GM23338 (cell line): ENCODE data around the gene PITX1. TPM values are rescaled to one million over a fixed set of nuclear protein-coding genes. Genes with fewer than 3 reads are reported as not detected.

Experiments
- ATAC-seq: fragments of 200-7000 bp; cut with Tn5 transposase; 3 replicates; pipeline ENCODE4 v1.9.1; 2020
- DNase-seq: peaks from one replicate; pipeline ENCODE4 v3.0.0-alpha.2; 2015; ENCODE audit warnings: low spot score
- H2AFZ ChIP-seq: fragments of 200-600 bp; sonication (generic); 2 replicates; pipeline ENCODE4 v1.8.0; 2016; ENCODE audit warnings: antibody characterized with exemption, mild to moderate bottlenecking, moderate library complexity
- H3F3A ChIP-seq: fragments of 200-600 bp; sonication (generic); replicated peaks from 2 replicates; pipeline ENCODE4 v1.8.0; 2017; ENCODE audit warnings: antibody characterized with exemption, mixed run types, low read depth
- H3K27ac ChIP-seq: fragments of 200-600 bp; sonication (generic); 2 replicates; pipeline ENCODE4 v1.6.1; 2016; ENCODE audit warnings: low read depth
- H3K27me3 ChIP-seq: fragments of 200-600 bp; sonication (generic); 2 replicates; pipeline ENCODE4 v1.8.0; 2016; ENCODE audit warnings: mild to moderate bottlenecking, mixed run types, moderate library complexity; ENCODE audit not compliant: insufficient read depth
- H3K36me3 ChIP-seq: fragments of 200-600 bp; sonication (generic); 2 replicates; pipeline ENCODE4 v1.8.0; 2016; ENCODE audit warnings: mild to moderate bottlenecking; ENCODE audit not compliant: insufficient read depth
- H3K4me1 ChIP-seq: fragments of 200-600 bp; sonication (generic); 2 replicates; pipeline ENCODE4 v1.8.0; 2016; ENCODE audit warnings: mild to moderate bottlenecking, moderate library complexity; ENCODE audit not compliant: insufficient read depth
- H3K4me2 ChIP-seq: fragments of 200-600 bp; sonication (generic); 2 replicates; pipeline ENCODE4 v1.7.1; 2017; ENCODE audit warnings: mixed run types
- H3K4me3 ChIP-seq: fragments of 200-600 bp; sonication (generic); 2 replicates; pipeline ENCODE4 v1.6.1; 2016; ENCODE audit warnings: mixed run types
- H3K79me2 ChIP-seq: fragments of 200-600 bp; sonication (generic); replicated peaks from 2 replicates; pipeline ENCODE4 v1.8.0; 2017; ENCODE audit warnings: mild to moderate bottlenecking; ENCODE audit not compliant: insufficient read depth
- H3K9me2 ChIP-seq: fragments of 200-600 bp; sonication (generic); 2 replicates; pipeline ENCODE4 v1.8.0; 2017; ENCODE audit not compliant: insufficient read depth
- H4K20me1 ChIP-seq: fragments of 200-600 bp; sonication (generic); replicated peaks from 2 replicates; pipeline ENCODE4 v1.8.0; 2017; ENCODE audit warnings: mild to moderate bottlenecking; ENCODE audit not compliant: insufficient read depth
- H3K27ac Mint-ChIP-seq: 2 replicates; pipeline ENCODE4 v1.8.0; 2020; ENCODE audit warnings: inconsistent platforms, mild to moderate bottlenecking, moderate library complexity, mixed read lengths
- H3K27me3 Mint-ChIP-seq: 3 replicates; pipeline ENCODE4 v1.8.0; 2022; ENCODE audit warnings: low read depth, mild to moderate bottlenecking, moderate library complexity, mixed read lengths, inconsistent platforms; ENCODE audit not compliant: insufficient read depth, poor library complexity
- H3K36me3 Mint-ChIP-seq: 3 replicates; pipeline ENCODE4 v1.8.0; 2021; ENCODE audit warnings: low read depth, mild to moderate bottlenecking, inconsistent platforms, moderate library complexity, mixed read lengths
- H3K4me1 Mint-ChIP-seq: 3 replicates; pipeline ENCODE4 v1.8.0; 2020; ENCODE audit warnings: mild to moderate bottlenecking, inconsistent platforms, mixed read lengths
- H3K4me3 Mint-ChIP-seq: 3 replicates; pipeline ENCODE4 v1.8.0; 2021; ENCODE audit warnings: moderate library complexity, mild to moderate bottlenecking, inconsistent platforms, mixed read lengths
- H3K9me3 Mint-ChIP-seq: 3 replicates; pipeline ENCODE4 v1.8.0; 2020; ENCODE audit warnings: moderate library complexity, mild to moderate bottlenecking, inconsistent platforms, mixed read lengths
- CREB1 ChIP-seq: fragments of 250-450 bp; sonication (Bioruptor Pico); IDR thresholded peaks from 2 replicates; pipeline ENCODE4 v1.5.0; 2020; ENCODE audit warnings: low read depth, mild to moderate bottlenecking, moderate library complexity
- EZH2 ChIP-seq: fragments of 200-600 bp; sonication (generic); IDR thresholded peaks from one replicate; pipeline ENCODE4 v1.8.0; 2017; ENCODE audit warnings: antibody characterized with exemption, mild to moderate bottlenecking, low read depth; ENCODE audit not compliant: unreplicated experiment
- EZH2phosphoT487 ChIP-seq: fragments of 200-600 bp; sonication (generic); IDR thresholded peaks from one replicate; pipeline ENCODE4 v1.8.1; 2018; ENCODE audit warnings: antibody characterized with exemption; ENCODE audit not compliant: unreplicated experiment
- POLR2AphosphoS5 ChIP-seq: IDR thresholded peaks from 2 replicates; pipeline ENCODE4 v1.6.1; 2016; ENCODE audit warnings: antibody characterized with exemption, low read depth
- STAT1 ChIP-seq: IDR thresholded peaks from one replicate; pipeline ENCODE4 v1.6.1; 2016; ENCODE audit warnings: antibody characterized with exemption; ENCODE audit not compliant: unreplicated experiment
- ZNF114 ChIP-seq: fragments of 250-450 bp; sonication (Bioruptor Pico); IDR thresholded peaks from 2 replicates; pipeline ENCODE4 v1.5.0; 2020; ENCODE audit warnings: mild to moderate bottlenecking, moderate library complexity
- ZNF331 ChIP-seq: fragments of 250-450 bp; sonication (Bioruptor Pico); IDR thresholded peaks from 2 replicates; pipeline ENCODE4 v1.5.0; 2020; ENCODE audit warnings: low read depth, mild to moderate bottlenecking, moderate library complexity
- polyA plus RNA-seq: library from polyadenylated mRNA; unstranded; fragments of >200 nt; fragmentation: Nextera tagmentation; extraction: Ambion mirVana; gene quantifications from 2 replicates; pipeline ENCODE4 v1.2.1, GENCODE V29; 2016
- total RNA-seq: library from RNA; depleted of rRNA; stranded (reverse); fragments of >200 nt; shearing (Covaris generic); gene quantifications from 2 replicates; pipeline ENCODE4 v1.2.3, GENCODE V29; 2014
- TF ChIP-seq, protein P1 (sequence below): fragments of 250-450 bp; sonication (Bioruptor Pico); IDR thresholded peaks from 2 replicates; pipeline ENCODE4 v1.5.0; 2020; ENCODE audit warnings: mild to moderate bottlenecking, moderate library complexity
- TF ChIP-seq, protein P2 (sequence below): IDR thresholded peaks from 2 replicates; pipeline ENCODE4 v1.6.1; 2016; ENCODE audit warnings: antibody characterized with exemption

The PITX1 gene
- total and polyA plus RNA-seq, 2 experiments from 2014 or later = not detected

- H3K9me3 Mint-ChIP-seq = peaks cover 3% of the 10 kb centered on the region; the same call in 1 of the 3 replicates
- H3K4me3 Mint-ChIP-seq = no peak overlapping the region
- no peak for DNase-seq
- ATAC-seq = no peak
- H3K27me3 Mint-ChIP-seq = peaks cover 65% of the 10 kb centered on the region
- no peaks in the 10 kb centered on the region for H3K9me2 ChIP-seq
- TF ChIP-seq ZNF331 (CRISPR knock-in tag) (no peak), POLR2AphosphoS5 (no peak), STAT1 (no peak), CREB1 (no peak), ZNF114 (CRISPR knock-in tag) (no peak), EZH2 (no peak), EZH2phosphoT487 (no peak)
- TF ChIP-seq, protein P1, sequence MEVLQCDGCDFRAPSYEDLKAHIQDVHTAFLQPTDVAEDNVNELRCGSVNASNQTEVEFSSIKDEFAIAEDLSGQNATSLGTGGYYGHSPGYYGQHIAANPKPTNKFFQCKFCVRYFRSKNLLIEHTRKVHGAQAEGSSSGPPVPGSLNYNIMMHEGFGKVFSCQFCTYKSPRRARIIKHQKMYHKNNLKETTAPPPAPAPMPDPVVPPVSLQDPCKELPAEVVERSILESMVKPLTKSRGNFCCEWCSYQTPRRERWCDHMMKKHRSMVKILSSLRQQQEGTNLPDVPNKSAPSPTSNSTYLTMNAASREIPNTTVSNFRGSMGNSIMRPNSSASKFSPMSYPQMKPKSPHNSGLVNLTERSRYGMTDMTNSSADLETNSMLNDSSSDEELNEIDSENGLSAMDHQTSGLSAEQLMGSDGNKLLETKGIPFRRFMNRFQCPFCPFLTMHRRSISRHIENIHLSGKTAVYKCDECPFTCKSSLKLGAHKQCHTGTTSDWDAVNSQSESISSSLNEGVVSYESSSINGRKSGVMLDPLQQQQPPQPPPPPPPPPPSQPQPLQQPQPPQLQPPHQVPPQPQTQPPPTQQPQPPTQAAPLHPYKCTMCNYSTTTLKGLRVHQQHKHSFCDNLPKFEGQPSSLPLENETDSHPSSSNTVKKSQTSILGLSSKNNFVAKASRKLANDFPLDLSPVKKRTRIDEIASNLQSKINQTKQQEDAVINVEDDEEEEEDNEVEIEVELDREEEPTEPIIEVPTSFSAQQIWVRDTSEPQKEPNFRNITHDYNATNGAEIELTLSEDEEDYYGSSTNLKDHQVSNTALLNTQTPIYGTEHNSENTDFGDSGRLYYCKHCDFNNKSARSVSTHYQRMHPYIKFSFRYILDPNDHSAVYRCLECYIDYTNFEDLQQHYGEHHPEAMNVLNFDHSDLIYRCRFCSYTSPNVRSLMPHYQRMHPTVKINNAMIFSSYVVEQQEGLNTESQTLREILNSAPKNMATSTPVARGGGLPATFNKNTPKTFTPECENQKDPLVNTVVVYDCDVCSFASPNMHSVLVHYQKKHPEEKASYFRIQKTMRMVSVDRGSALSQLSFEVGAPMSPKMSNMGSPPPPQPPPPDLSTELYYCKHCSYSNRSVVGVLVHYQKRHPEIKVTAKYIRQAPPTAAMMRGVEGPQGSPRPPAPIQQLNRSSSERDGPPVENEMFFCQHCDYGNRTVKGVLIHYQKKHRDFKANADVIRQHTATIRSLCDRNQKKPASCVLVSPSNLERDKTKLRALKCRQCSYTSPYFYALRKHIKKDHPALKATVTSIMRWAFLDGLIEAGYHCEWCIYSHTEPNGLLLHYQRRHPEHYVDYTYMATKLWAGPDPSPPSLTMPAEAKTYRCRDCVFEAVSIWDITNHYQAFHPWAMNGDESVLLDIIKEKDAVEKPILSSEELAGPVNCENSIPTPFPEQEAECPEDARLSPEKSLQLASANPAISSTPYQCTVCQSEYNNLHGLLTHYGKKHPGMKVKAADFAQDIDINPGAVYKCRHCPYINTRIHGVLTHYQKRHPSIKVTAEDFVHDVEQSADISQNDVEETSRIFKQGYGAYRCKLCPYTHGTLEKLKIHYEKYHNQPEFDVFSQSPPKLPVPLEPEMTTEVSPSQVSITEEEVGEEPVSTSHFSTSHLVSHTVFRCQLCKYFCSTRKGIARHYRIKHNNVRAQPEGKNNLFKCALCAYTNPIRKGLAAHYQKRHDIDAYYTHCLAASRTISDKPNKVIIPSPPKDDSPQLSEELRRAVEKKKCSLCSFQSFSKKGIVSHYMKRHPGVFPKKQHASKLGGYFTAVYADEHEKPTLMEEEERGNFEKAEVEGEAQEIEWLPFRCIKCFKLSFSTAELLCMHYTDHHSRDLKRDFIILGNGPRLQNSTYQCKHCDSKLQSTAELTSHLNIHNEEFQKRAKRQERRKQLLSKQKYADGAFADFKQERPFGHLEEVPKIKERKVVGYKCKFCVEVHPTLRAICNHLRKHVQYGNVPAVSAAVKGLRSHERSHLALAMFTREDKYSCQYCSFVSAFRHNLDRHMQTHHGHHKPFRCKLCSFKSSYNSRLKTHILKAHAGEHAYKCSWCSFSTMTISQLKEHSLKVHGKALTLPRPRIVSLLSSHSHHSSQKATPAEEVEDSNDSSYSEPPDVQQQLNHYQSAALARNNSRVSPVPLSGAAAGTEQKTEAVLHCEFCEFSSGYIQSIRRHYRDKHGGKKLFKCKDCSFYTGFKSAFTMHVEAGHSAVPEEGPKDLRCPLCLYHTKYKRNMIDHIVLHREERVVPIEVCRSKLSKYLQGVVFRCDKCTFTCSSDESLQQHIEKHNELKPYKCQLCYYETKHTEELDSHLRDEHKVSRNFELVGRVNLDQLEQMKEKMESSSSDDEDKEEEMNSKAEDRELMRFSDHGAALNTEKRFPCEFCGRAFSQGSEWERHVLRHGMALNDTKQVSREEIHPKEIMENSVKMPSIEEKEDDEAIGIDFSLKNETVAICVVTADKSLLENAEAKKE (CRISPR knock-in tag) = no peak
- TF ChIP-seq, protein P2, sequence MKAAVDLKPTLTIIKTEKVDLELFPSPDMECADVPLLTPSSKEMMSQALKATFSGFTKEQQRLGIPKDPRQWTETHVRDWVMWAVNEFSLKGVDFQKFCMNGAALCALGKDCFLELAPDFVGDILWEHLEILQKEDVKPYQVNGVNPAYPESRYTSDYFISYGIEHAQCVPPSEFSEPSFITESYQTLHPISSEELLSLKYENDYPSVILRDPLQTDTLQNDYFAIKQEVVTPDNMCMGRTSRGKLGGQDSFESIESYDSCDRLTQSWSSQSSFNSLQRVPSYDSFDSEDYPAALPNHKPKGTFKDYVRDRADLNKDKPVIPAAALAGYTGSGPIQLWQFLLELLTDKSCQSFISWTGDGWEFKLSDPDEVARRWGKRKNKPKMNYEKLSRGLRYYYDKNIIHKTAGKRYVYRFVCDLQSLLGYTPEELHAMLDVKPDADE = no peak
- peaks cover 8% of the 10 kb centered on the region for H4K20me1 ChIP-seq
- H3K4me2 ChIP-seq = no peak overlapping the region
- H3F3A ChIP-seq = peaks cover 6% of the 10 kb centered on the region; the same call in 1 of the 2 replicates
- H3K79me2 ChIP-seq = no peaks in the 10 kb centered on the region
- peaks cover 4% of the 10 kb centered on the region; the same call in 1 of the 3 replicates for H3K36me3 Mint-ChIP-seq
- no peak overlapping the region for H3K4me3 ChIP-seq
- H3K27ac Mint-ChIP-seq = no peak overlapping the region
- H3K36me3 ChIP-seq = no peaks in the 10 kb centered on the region
- H3K4me1 ChIP-seq = peaks cover 18% of the 10 kb centered on the region; the same call in 1 of the 2 replicates
- no peak overlapping the region for H3K27ac ChIP-seq
- peaks cover 13% of the 10 kb centered on the region for H3K4me1 Mint-ChIP-seq
- H3K27me3 ChIP-seq = peaks cover 68% of the 10 kb centered on the region
- no peak overlapping the region for H2AFZ ChIP-seq
These were observed 8.9 kb downstream of the PITX1 start for GRCh38 chr5:135024956-135025729.
